SW 1271 (cell line): Measurements from ENCODE around the gene MAN1C1.

Experiments used
- DNase-seq, 2 experiments: peaks; one replicate each; lab custom pipeline; 2025; lab: John Stamatoyannopoulos, UW

MAN1C1 gene

GRCh38 chr1:25742316-25742715 lies 125.7 kb downstream of the MAN1C1 start:
- DNase-seq, result no peak

- DNase-seq, result no peak
These were observed 126.9 kb downstream of the MAN1C1 start for GRCh38 chr1:25743164-25744139.

- no peak for DNase-seq
These were observed 127.6 kb downstream of the MAN1C1 start for GRCh38 chr1:25744140-25744581.

GRCh38 chr1:25744636-25745425 lies 128.2 kb downstream of the MAN1C1 start:
- DNase-seq, result no peak

GRCh38 chr1:25746299-25747045 lies 129.9 kb downstream of the MAN1C1 start:
- DNase-seq, result no peak

- no peak for DNase-seq
These were observed 130.6 kb downstream of the MAN1C1 start for GRCh38 chr1:25747046-25747719.

- DNase-seq, result no peak
These were observed 132.1 kb downstream of the MAN1C1 start for GRCh38 chr1:25748531-25749205.

- no peak for DNase-seq
These were observed 134.5 kb downstream of the MAN1C1 start for GRCh38 chr1:25750923-25751605.

GRCh38 chr1:25754470-25755181 lies 138.0 kb downstream of the MAN1C1 start:
- no peak for DNase-seq

- no peak for DNase-seq
These were observed 139.0 kb downstream of the MAN1C1 start for GRCh38 chr1:25755475-25756125.

GRCh38 chr1:25756215-25756614 lies 139.6 kb downstream of the MAN1C1 start:
- no peak for DNase-seq

GRCh38 chr1:25757151-25757845 lies 140.7 kb downstream of the MAN1C1 start:
- no peak for DNase-seq

GRCh38 chr1:25757846-25758185 lies 141.2 kb downstream of the MAN1C1 start:
- no peak for DNase-seq

GRCh38 chr1:25758466-25759070 lies 142.0 kb downstream of the MAN1C1 start:
- no peak for DNase-seq

- DNase-seq, result no peak
These were observed 143.6 kb downstream of the MAN1C1 start for GRCh38 chr1:25760122-25760719.

GRCh38 chr1:25760871-25761270 lies 144.3 kb downstream of the MAN1C1 start:
- DNase-seq, result no peak

- no peak for DNase-seq
These were observed 146.9 kb downstream of the MAN1C1 start for GRCh38 chr1:25763493-25763892.
